HEK293T (cell line): ENCODE measurements around the gene IFT80.

Source experiments
- ELF4 ChIP-seq: fragments of 450-650 bp; IDR thresholded peaks from 2 replicates; pipeline ENCODE4 v1.6.1; 2017; ENCODE audit warnings: antibody characterized with exemption
- FOXA1 ChIP-seq: fragments of 450-650 bp; IDR thresholded peaks from 2 replicates; pipeline ENCODE4 v1.6.1; 2016; ENCODE audit warnings: mild to moderate bottlenecking
- FOXM1 ChIP-seq: fragments of 450-650 bp; IDR thresholded peaks from 2 replicates; pipeline ENCODE4 v1.6.1; 2017; ENCODE audit warnings: mild to moderate bottlenecking, borderline replicate concordance
- L3MBTL2 ChIP-seq: fragments of 450-650 bp; conservative IDR thresholded peaks from 2 replicates; pipeline ENCODE4 v1.6.1; 2016; ENCODE audit warnings: mild to moderate bottlenecking
- NFRKB ChIP-seq: fragments of 450-650 bp; IDR thresholded peaks from 2 replicates; pipeline ENCODE4 v1.6.1; 2016; ENCODE audit warnings: mild to moderate bottlenecking, moderate library complexity
- SP1 ChIP-seq: fragments of 450-650 bp; IDR thresholded peaks from 2 replicates; pipeline ENCODE4 v1.6.1; 2017
- SUZ12 ChIP-seq: fragments of 450-650 bp; IDR thresholded peaks from 2 replicates; pipeline ENCODE4 v1.6.1; 2016; ENCODE audit warnings: mild to moderate bottlenecking

- no peak for TF ChIP-seq SP1
- no peak for TF ChIP-seq L3MBTL2
- TF ChIP-seq SUZ12 = no peak
- no peak for TF ChIP-seq FOXA1
- TF ChIP-seq NFRKB = no peak
- TF ChIP-seq ELF4 = no peak
- no peak for TF ChIP-seq FOXM1
Measured at GRCh38 chr3:160287666-160288065, 111.4 kb downstream of the IFT80 start.
